Stimulated activated CD8-positive, alpha-beta memory T cell treated with anti-CD3 and anti-CD28 coated beads, Interleukin-15, amount 100 ng/mL, for 1 hour (primary cell): Measurements from ENCODE around the gene MBD3L5.
"Not testable (repeated sequence)": the region's sequence is repeated elsewhere in the genome, so short reads cannot be mapped to it uniquely, and the experiment has no call there.

ENCODE experiments used
- DNase-seq: peaks from one replicate; pipeline ENCODE4 v3.0.0-alpha.2; 2020; ENCODE audit warnings: low read depth

MBD3L5 gene

DNA sequence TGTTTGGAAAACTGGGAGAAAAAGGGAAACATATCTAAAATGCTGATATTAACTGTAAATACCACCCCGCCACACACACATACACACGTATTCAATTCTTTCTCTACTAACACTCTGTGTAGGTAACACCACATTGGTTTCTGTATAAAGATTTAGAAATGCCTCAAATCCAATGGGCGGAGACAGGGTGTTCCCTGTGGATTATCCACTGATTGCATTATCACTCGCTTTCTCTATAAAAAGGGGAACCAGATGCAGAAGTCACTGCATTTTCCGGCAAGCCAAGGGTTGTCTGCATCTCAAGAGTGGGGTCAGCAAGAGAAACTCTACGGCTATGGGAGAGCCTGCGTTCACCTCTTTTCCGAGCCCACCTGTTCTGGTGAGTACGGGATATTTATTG, at the start of gene MBD3L5:
Gene MBD3L5, plus strand, starts transcription at position 301 of the 400 bp plus-strand sequence. Its CDS starts 34 bp downstream, at position 335.
- not testable (repeated sequence) for DNase-seq

DNA sequence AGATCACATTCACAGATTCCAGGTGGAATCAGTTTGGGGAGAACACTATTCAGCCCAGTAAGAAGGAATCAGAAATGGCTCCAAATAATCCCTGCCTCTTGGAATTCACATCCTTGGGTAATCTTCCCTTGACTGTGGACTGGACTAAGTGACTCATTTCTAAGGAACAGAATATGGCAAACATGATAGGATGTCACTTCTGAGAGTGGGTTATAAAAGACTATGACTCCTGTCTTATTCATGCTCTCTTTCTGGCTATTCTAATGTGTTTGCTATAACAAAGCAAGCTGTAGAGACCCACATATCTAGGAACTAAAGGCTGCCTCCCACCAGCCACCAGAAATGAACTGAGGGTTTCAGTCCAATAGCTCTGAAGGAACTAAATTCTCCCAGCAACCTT, 46.9 kb upstream of the MBD3L5 start:
- no peak for DNase-seq

DNA sequence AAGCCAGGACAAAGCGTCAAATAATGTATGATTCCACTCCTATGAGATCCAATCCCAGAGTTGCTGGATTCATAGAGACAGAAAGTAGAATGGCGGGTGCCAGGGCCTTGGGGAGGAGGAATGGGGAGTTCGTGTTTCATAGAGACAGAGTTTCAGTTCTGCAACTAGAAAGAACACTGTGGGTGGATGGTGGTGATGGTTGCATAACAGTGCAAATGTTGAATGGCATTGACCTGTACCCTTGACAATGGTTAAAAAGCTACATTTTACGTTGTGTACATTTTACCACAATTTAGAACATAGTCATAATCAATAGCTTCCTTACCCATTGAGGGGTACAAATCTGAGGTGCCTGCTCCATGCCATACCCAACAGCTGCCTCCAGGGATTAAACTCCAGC, 42.5 kb upstream of the MBD3L5 start:
- DNase-seq, result no peak

DNA sequence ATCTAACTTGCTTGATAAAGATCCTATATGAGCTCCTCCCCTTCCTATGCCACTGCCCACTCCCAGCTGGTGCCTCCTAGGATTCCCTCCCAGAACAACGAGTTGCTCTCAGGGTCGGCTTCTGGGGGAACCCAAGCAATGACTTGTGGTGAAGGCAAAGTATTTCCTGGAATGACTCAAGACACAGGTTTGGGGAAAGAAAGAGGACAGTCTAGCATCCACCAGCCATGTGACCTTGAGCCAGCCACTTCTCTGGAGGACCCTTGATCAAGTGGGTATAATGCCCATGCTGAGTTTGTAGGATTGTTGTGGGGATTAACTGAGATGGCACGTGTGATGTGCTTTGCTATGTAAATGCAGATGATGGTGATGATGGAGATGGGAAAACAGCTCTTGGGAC, 42.1 kb upstream of the MBD3L5 start:
- DNase-seq, result no peak

DNA sequence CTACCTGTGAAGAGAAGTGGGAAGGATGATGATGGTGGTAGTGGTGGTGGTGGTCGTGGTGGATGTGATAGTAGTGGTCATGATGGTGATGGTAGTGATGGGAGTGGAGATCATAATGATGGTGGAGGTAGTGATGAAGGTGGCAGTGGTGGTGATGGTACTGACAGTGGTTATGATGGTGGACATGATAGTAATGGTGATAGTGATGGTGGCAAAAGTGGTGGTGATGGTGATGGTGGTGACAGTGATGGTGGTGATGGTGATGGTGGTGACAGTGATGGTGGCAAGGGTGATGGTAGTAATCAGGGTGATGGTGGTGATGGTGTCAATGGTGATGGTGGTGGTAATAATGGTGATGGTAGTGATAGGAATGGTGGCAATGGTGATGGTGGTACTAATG, 35.3 kb upstream of the MBD3L5 start:
- DNase-seq, result no peak

DNA sequence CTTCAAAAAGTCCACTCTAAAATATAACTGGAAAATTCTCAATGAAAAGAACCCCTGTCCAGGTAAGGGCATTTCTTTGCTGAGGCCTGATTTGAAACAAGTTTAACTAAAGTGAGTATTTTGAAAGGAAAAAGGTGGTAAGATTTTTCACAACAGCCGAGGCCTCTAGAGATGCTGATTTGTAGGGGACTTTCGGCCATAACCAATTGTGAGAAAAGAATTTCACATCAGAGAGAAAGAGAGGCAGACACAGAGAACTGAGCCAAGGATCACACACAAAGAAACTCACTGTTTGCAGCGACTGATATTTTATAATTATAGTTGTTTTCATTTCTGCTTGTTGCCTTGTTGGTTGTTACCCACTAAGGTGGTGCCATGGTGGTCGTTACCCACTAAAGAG, 33.6 kb upstream of the MBD3L5 start:
- no peak for DNase-seq

DNA sequence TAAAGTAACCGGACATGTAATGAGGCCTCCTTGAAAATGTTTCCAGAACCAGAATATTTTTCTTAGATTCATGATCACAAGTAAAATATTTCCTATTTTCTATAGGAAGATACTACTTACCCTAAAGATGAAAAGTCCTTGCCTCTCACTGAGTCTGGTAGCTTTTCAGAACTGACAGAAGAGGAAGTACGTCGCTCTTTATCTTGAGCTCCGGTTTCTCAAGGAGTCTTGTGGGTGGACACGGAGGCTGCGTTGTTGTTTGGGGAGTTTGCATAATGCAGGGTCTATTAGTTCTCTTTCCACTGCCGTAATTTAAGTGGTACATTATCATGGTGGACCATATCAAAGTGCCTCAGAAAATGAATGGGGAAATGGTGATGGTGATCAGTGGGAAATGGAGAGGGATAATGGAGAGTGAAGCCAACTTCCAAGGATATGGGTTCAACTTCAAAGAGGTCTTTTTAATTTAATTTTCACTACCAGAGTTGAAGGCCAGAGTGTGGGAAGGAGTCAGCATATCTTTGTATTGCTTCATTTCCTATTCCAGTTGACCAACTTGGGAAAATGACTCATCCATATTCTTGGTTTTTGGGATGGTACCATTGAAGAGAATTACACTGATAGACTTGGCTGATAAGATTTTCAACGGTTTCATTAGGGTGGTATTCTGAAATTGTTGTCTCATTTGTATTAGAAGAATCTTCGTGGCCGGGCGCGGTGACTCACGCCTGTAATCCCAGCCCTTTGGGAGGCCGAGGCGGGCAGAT, 32.5 kb upstream of the MBD3L5 start:
- DNase-seq, result no peak

DNA sequence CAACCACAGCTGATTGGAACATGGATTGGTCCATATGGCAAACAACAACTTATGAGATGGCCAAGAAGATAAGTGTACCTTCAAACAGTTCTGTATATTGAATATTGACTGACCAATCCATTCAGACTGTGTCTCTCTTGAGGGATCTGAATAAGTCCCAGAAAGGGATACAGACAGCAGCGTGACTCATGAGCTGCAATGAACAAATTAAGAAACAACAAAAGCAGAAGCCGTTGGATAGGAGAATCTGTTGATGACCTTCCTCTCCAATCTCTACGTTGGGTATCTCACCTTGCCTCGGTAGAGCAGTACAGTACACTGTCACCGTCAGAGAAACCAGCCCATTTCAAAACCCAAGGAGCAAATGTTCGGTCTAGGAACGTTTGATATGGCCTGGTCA, 30.4 kb upstream of the MBD3L5 start:
- no peak for DNase-seq

DNA sequence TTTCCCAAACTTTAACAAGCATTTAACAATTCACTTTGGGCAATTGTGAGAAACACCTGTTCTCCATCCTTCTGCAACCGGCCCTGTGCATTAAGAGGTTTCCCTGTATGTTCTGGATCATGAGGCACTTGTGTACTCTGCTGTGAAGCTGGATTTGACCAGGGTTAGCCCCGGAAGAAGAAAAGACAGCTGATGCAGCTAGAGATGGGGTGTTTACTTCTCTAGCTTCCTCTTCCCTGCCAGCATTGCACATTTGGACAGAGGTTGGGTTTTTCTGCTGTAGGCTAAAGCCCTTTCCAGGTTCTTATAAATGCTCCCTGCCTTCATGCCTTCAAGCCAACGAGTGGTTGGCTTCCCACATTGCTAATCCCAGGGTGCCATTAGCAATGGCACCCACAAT, 30.0 kb upstream of the MBD3L5 start:
- no peak for DNase-seq

DNA sequence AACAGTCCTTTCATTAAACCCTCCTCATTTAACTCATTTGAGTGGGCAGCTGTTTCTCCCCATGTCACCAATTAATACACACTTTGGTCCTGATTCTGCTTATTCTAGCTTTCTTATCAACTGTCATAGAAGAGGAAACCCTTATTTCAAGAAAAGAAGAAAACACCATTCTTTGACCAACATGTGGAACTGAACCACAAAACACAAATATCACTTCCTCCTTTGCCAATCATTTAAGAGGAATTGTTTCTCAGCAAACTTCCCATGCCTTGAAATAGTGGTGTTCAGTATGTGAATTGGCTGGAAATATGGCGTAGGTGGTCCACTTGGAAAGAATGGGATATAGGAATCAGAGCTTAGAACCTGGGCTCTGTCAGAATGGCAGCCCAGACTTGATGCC, 29.6 kb upstream of the MBD3L5 start:
- no peak for DNase-seq

DNA sequence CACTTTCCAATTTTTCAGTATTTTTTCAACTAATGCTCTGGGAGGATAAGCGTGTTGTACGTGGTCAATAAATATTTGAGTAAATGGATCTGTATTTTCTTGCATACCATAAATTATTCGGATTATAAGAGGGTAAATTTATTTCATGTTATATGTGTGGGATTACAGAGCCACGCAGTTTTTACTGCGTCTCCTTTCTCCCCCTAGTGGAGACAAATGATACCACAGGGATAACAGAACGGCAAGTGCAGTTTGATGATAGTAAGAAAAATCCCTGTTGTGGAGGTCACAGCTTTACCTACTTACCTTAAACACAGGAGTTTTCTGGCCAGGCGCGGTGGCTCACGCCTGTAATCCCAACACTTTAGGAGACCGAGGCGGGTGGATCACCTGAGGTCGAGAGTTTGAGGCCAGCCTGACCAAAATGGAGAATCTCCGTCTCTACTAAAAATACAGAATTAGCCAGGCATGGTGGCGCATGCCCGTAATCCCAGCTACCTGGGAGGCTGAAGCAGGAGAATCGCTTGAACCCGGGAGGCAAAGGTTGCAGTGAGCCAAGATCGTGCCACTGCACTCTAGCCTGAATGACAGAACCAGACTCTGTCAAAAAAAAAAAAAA, 26.0 kb upstream of the MBD3L5 start:
- DNase-seq, result no peak

DNA sequence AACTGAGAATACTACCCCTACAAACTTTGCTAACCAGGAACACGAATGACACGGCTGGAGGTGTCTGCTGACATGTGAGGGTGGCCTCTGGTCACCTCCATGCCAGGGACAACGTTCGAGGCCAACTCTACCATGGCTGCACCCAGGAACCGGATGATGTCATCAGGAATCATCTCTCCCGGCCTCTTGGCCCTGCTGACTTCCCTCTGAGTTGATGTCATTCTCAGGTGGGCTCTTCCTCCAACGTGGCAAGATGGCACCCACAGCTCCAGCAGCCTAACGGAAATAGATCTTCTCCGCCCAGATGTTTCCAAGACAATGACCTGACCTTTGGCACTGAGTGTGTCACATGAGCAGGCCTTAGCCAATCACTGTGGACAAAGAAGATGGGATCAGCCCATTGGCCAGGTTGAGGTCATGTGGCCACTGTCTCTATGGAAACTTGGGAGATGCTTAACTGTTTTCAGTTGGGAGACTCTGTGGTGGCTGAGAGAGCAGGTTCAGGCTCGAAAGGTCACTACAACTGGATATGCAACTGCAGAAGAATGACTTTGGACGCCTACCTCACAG, 24.2 kb upstream of the MBD3L5 start:
- no peak for DNase-seq

DNA sequence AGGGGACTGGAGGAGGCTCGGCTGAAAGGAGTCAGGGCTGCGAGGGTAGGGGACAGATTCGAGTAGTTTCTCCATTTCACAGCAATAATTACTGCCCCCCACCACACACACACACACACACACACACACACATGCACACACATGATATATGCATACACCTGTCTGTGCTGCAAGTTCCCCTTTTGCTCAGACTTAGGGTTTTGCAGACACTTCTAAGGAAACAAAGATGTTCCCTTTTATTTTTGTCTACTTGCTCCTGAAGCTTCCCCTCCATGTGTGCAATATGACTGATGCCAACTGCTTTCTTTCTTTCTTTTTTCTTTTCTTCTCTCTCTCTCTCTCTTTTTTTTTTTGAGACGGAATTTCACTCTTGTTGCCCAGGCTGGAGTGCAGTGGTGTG, 22.5 kb upstream of the MBD3L5 start:
- DNase-seq, result no peak

DNA sequence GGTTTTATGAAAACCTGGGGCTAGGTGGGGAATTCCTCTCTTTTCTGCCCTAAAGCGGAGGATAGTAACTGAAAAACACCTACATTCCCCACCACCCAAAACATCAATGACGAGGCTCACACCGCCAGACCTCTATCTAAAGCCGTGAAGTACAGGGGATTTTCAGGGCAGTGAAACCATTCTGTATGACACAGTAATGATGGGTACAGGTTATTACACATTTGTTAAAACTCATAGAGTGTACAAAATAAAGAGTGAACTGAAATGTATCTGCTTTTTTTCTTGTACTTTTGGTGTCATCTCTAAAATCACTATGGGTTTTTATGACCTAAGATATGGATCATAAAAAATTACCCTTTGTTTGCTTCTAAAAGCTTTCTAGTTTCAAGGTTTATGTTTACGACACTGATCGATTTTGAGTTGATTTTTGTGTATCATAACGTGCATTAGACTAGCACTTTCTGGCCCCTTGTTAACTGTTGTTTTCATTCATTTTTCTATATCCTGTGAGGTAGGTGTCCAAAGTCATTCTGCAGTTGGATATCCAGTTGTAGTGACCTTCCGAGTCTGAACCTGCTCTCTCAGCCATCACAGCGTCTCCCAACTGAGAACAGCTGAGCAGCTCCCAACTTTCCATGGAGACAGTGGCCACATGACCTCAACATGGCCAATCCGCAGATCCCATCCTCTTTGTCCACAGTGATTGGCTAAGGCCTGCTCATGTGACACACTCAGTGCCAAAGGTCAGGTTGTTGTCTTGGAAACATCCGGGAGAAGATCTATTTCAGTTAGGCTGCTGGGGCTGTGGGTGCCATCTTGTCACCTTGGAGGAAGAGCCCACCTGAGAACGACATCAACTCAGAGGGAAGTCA, 19.4 kb upstream of the MBD3L5 start:
- DNase-seq, result no peak

DNA sequence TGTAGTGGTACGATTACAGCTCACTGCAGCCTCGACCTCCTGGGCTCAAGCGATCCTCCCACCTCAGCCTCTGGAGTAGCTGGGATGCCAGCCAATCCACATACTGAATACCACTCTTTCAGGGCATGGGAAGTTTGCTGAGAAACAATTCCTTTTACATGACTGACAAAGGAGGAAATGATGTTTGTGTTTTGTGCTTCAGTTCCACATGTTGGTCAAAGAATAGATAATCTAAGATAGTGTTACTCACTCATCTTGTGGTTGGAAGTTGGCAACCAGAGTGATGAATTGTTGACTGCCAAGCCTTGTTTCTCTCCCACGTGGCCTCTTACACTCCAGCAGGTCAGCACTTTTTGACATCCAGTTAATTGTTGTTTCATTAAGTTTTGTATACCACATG, 16.7 kb upstream of the MBD3L5 start:
- no peak for DNase-seq

DNA sequence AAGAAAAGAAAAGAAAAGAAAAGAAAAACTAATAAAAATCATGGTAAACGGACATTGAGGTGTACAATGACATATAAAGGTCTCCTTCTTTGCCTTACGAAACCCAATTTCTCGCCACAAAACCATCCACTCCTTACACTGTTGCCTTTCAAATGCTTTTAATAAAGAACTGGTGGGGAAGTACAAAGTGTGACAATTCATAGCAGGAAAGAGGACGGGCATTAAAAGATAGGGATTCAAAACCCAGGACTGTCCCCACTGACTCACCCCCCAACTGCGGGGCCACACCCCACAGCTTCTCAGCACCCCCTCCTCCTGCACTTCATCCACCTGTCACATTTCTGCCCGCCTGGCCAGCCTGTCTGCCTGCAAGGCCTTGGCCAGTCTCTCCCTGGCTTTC, 11.6 kb upstream of the MBD3L5 start:
- no peak for DNase-seq

DNA sequence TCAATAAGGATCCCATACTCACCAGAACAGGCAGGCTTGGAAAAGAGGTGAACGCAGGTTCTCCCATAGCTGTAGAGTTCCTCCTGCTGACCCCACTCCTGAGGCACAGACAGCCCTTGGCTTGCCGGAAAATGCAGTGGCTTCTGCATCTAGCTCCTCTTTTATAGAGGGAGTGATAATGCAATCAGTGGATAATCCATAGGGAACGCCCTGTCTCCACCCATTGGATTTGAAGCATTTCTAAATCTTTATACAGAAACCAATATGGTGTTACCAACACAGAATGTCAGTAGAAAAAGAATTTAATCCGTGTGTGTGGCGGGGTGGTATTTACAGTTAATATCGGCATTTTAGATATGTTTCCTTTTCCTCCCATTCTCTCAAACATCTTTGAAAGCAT, 9.0 kb upstream of the MBD3L5 start, which contains the start of gene MBD3L2B:
Gene MBD3L2B, minus strand, starts transcription at position 101 of the 400 bp plus-strand sequence. Its CDS starts 34 bp downstream, at position 67.
- not testable (repeated sequence) for DNase-seq

DNA sequence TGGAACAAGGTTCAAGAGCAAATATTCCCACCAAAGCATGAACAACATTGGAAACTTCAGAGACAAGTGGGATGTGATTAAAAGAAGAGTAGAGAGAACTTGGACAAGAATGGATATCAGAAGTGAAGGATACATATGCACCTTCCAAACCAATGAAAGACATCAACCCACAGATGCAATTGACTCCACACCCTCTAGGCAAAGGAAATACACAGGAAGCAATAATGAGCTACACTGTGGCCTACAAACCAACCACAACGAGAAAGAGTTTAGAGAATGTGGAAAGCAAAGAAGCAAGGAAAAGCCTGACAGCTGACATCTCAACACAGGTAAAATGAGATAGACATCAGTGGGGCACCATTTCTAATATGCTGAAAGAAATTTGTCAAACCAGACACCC, 1.6 kb upstream of the MBD3L5 start:
- DNase-seq, result not testable (repeated sequence)

DNA sequence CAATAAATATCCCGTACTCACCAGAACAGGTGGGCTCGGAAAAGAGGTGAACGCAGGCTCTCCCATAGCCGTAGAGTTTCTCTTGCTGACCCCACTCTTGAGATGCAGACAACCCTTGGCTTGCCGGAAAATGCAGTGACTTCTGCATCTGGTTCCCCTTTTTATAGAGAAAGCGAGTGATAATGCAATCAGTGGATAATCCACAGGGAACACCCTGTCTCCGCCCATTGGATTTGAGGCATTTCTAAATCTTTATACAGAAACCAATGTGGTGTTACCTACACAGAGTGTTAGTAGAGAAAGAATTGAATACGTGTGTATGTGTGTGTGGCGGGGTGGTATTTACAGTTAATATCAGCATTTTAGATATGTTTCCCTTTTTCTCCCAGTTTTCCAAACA, 9.7 kb downstream of the MBD3L5 start, which contains the start of gene MBD3L4:
Gene MBD3L4, minus strand, starts transcription at position 101 of the 400 bp plus-strand sequence. Its CDS starts 35 bp downstream, at position 66.
- not testable (repeated sequence) for DNase-seq

DNA sequence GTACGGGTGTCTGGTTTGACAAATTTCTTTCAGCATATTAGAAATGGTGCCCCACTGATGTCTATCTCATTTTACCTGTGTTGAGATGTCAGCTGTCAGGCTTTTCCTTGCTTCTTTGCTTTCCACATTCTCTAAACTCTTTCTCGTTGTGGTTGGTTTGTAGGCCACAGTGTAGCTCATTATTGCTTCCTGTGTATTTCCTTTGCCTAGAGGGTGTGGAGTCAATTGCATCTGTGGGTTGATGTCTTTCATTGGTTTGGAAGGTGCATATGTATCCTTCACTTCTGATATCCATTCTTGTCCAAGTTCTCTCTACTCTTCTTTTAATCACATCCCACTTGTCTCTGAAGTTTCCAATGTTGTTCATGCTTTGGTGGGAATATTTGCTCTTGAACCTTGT, 11.2 kb downstream of the MBD3L5 start:
- not testable (repeated sequence) for DNase-seq

DNA sequence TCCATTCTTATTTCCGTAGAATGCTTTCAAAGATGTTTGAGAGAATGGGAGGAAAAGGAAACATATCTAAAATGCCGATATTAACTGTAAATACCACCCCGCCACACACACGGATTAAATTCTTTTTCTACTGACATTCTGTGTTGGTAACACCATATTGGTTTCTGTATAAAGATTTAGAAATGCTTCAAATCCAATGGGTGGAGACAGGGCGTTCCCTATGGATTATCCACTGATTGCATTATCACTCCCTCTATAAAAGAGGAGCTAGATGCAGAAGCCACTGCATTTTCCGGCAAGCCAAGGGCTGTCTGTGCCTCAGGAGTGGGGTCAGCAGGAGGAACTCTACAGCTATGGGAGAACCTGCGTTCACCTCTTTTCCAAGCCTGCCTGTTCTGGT, 18.6 kb downstream of the MBD3L5 start, which contains the start of gene MBD3L2:
Gene MBD3L2, plus strand, starts transcription at position 301 of the 400 bp plus-strand sequence. Its CDS starts 53 bp downstream, at position 354.
- not testable (repeated sequence) for DNase-seq

DNA sequence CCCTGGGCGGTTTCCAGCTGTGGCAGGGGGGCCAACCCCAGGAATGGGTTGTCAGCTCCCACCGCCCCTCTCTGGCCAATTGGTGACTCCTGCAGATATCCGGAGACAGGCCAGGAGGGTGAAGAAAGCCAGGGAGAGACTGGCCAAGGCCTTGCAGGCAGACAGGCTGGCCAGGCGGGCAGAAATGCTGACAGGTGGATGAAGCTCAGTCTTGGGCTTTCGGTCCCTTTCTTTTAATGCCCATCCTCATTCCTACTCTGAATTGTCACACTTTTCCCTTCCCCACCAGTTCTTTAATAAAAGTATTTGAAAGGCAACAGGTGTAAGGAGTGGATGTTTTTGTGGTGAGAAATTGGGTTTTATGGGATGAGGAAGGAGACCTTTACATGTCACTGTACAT, 21.0 kb downstream of the MBD3L5 start:
- DNase-seq, result not testable (repeated sequence)
